ENCODE results near the gene CEP135. TPM values are rescaled to one million over a fixed set of nuclear protein-coding genes. Genes with fewer than 3 reads are reported as not detected.

Gene CEP135
- total RNA-seq, 1 donor from 2014 or later, result 30.2 TPM

DNA sequence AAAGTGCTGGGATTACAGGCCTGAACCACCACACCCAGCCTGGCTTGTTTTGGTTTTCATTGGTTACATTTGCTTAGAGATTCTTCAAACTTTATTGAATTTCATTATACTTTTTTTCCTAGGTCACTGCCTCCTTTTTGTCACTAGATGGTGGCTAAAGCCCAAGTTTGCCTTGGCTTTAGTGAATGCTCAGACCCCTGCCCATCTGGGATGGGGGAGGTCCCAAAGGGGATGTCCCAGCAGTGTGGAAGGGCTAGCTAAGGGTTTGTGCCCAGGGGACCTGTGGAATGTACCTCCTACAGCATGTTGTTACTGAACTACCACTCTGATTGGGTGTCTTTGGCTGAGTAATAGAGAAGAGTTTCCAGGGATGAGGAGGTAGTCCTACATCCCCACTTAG lies 58.4 kb downstream of the CEP135 start:
- ChIA-PET POLR2A (no interaction called here), CTCF (no interaction called here)
- no peak for ATAC-seq (ENCODE audit: low read depth)
- peaks cover 89% of the 10 kb centered on the region for H3K36me3 Mint-ChIP-seq (ENCODE audit: low read depth)
- DNase-seq, result no peak
- peaks cover 15% of the 10 kb centered on the region for H3K4me1 Mint-ChIP-seq
- no peaks in the 10 kb centered on the region for H3K27me3 Mint-ChIP-seq
- TF ChIP-seq CTCF (IDR thresholded peaks at IDR 0.05), result no peak
- no peak overlapping the region for H3K4me3 Mint-ChIP-seq
- H3K27ac Mint-ChIP-seq, result no peak overlapping the region
- H3K9me3 Mint-ChIP-seq, result peaks cover 2% of the 10 kb centered on the region
- intact Hi-C loops (cut with micrococcal nuclease), result no loop called here

DNA sequence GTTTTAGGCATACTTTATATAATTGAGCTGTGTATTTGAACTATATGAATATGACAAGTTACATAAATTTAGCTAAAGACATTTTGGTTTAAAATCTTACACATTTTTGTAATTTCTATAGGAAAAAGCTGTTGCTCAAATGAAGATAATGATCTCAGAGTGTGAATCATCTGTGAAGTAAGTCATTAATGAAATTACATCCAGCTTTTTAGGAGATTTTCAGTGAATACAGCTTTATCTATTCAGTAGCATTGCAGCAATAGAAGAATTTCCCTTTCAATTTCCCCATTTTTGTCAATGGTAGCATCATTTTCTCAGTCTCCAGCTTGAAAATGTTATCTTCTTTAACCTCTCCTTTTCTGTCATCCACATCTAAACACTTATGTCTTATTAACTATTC lies 59.5 kb downstream of the CEP135 start:
- Mint-ChIP-seq H3K4me1 (peaks cover 15% of the 10 kb centered on the region), H3K36me3 (ENCODE audit: low read depth) (peaks cover 93% of the 10 kb centered on the region), H3K9me3 (peaks cover 2% of the 10 kb centered on the region), H3K4me3 (no peak overlapping the region), H3K27me3 (no peaks in the 10 kb centered on the region), H3K27ac (no peak overlapping the region)
- CTCF ChIA-PET, result no interaction called here
- intact Hi-C loops (cut with micrococcal nuclease), result no loop called here
- ATAC-seq (ENCODE audit: low read depth), result no peak
- TF ChIP-seq CTCF (IDR thresholded peaks at IDR 0.05), result no peak
- DNase-seq, result no peak
- POLR2A ChIA-PET, result no interaction called here

DNA sequence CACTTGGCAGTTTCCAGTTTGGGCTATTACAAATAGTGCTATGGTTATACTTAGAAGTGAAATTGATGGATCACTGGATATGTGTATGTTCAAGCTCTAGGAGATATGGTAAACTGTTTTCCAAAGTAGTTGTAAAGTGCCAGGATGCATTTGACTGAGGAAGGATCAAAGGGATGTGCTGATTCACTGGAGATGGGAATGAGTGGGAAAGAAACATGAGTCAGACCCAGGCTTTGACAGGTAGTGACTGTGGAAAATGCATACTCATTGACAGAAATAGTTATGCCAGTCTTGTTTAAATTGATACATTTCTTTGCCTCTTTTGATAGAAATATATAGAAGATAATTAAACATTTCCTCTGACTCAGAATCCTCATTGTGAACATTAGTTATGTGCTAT lies 77.9 kb downstream of the CEP135 start:
- DNase-seq, result no peak
- Mint-ChIP-seq H3K4me1 (no peaks in the 10 kb centered on the region), H3K36me3 (ENCODE audit: low read depth) (peaks cover 74% of the 10 kb centered on the region), H3K27me3 (no peaks in the 10 kb centered on the region), H3K4me3 (no peak overlapping the region), H3K27ac (no peak overlapping the region), H3K9me3 (peaks cover 4% of the 10 kb centered on the region)
- CTCF ChIA-PET, result no interaction called here
- ATAC-seq (ENCODE audit: low read depth), result no peak
- TF ChIP-seq CTCF (IDR thresholded peaks at IDR 0.05), result no peak
- POLR2A ChIA-PET, result no interaction called here
- intact Hi-C loops (cut with micrococcal nuclease), result no loop called here

- intact Hi-C loops (cut with micrococcal nuclease), result no loop called here
- no peak overlapping the region for H3K4me3 Mint-ChIP-seq
- DNase-seq (no peak), ATAC-seq (ENCODE audit: low read depth) (no peak)
- H3K27ac Mint-ChIP-seq, result no peak overlapping the region
- H3K36me3 Mint-ChIP-seq (ENCODE audit: low read depth), result peaks cover 62% of the 10 kb centered on the region
- CTCF ChIA-PET, result no interaction called here
- H3K27me3 Mint-ChIP-seq, result no peaks in the 10 kb centered on the region
- POLR2A ChIA-PET, result no interaction called here
- H3K4me1 Mint-ChIP-seq, result no peaks in the 10 kb centered on the region
- peaks cover 4% of the 10 kb centered on the region for H3K9me3 Mint-ChIP-seq
- TF ChIP-seq CTCF (IDR thresholded peaks at IDR 0.05), result no peak
Measured at GRCh38 chr4:56028165-56028564, 79.4 kb downstream of the CEP135 start.

DNA sequence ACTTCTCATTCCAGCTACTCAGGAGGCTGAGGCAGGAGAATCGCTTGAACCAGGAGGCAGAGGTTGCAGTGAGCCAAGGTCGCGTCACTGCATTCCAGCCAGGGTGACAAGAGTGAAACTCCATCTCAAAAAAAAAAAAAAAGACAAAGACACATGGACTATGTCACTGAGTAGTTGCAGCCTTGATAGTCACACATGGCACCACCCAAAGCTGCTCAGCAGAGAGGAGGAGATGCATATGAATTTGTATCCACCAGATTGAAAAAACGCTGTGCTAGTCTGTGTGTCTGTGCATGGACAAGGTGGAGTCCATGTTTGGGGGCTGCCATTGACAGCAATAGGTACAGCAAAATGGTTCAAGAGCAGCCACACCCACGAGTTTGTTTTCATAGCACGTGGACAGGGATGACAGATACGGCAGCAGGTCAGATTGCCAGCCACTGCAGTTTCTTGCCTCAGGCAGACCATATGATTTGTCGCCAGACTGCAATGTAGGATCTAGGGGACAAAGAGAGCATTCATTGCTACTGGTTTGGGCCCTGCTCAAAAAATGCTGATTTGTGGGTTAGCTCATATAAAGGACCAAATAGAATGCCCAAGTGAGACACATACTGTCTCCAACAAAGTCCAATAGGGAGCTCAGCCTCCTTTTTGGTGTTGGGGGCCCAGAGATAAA lies 89.9 kb downstream of the CEP135 start:
- no peak for DNase-seq
- Mint-ChIP-seq H3K27ac (no peak overlapping the region), H3K4me1 (peaks cover 6% of the 10 kb centered on the region), H3K27me3 (no peaks in the 10 kb centered on the region), H3K4me3 (no peak overlapping the region), H3K36me3 (ENCODE audit: low read depth) (no peaks in the 10 kb centered on the region), H3K9me3 (no peaks in the 10 kb centered on the region)
- no peak for ATAC-seq (ENCODE audit: low read depth)
- TF ChIP-seq CTCF (IDR thresholded peaks at IDR 0.05), result no peak
- intact Hi-C loops (cut with micrococcal nuclease), result no loop called here
- CTCF ChIA-PET, result no interaction called here
- POLR2A ChIA-PET, result no interaction called here

Measured in activated B cell treated with CpG ODN at 0.5 μM for 24 hours (primary cell).